ENCODE measurements around the gene ATP1A1. TPM values are rescaled to one million over a fixed set of nuclear protein-coding genes. Genes with fewer than 3 reads are reported as not detected.

ATP1A1 gene
- total and polyA plus RNA-seq, 4 donors = 68.6 to 128 (median 82.6) TPM

- TF ChIP-seq HNF4A (conservative IDR thresholded peaks at IDR 0.05) (peak; percentile 61), YY1 (IDR thresholded peaks at IDR 0.05) (no peak)
- no peak for DNase-seq (ENCODE audit: low spot score)
- no peaks in the 10 kb centered on the region for H3K9me3 ChIP-seq (ENCODE audit: control insufficient read depth in 4 of 4, low read length in 3 of 4)
- H3K4me3 ChIP-seq (ENCODE audit: low read depth in 1 of 3, low read length in 3 of 3) = no peak overlapping the region
- no peaks in the 10 kb centered on the region for H3K27me3 ChIP-seq (ENCODE audit: control insufficient read depth in 4 of 4, insufficient read depth in 4 of 4, low read length in 3 of 4)
- peaks cover 7 to 33% (median 21%) of the 10 kb centered on the region in 4 donors for H3K4me1 ChIP-seq (ENCODE audit: control insufficient read depth in 4 of 4, insufficient read depth in 4 of 4, low read length in 3 of 4)
- no peaks in the 10 kb centered on the region for H3K36me3 ChIP-seq (ENCODE audit: control insufficient read depth in 4 of 4, insufficient read depth in 3 of 4, low read depth in 1 of 4, low read length in 3 of 4)
- WGBS = 40% methylated on average over 2 of the region's 2 CpGs
- no peak overlapping the region for H3K9ac ChIP-seq (ENCODE audit: low read depth in 1 of 2, low read length in 2 of 2)
- no peak overlapping the region for H3K27ac ChIP-seq (ENCODE audit: low read depth in 1 of 2, low read length in 2 of 2)
Measured at GRCh38 chr1:116325104-116325503, 47.9 kb upstream of the ATP1A1 start.

DNA sequence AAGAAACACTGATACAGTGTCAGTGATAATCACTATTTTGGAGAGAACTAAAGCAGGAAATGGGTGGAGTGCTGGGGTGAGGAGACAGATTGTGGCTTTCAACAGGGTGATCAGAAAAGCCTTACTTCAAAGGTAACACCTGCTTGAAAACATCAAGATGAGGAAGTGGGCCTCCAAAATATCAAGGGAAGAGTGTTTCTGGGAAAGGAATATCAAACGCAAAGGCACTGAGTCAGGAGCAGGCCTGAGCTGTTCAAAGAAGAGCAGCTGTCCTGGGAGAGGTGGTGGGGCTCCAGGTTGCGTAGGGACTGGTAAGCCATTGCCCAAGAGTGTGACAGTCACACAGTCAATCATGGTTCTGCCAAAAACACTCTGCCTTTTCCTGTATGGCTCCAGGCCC is 47.1 kb upstream of the ATP1A1 start:
- Histone ChIP-seq H3K27me3 (ENCODE audit: control insufficient read depth in 4 of 4, insufficient read depth in 4 of 4, low read length in 3 of 4) (no peaks in the 10 kb centered on the region), H3K36me3 (ENCODE audit: control insufficient read depth in 4 of 4, insufficient read depth in 3 of 4, low read depth in 1 of 4, low read length in 3 of 4) (no peaks in the 10 kb centered on the region), H3K9me3 (ENCODE audit: control insufficient read depth in 4 of 4, low read length in 3 of 4) (no peaks in the 10 kb centered on the region), H3K4me1 (ENCODE audit: control insufficient read depth in 4 of 4, insufficient read depth in 4 of 4, low read length in 3 of 4) (peaks cover 7 to 33% (median 21%) of the 10 kb centered on the region in 4 donors), H3K9ac (ENCODE audit: low read depth in 1 of 2, low read length in 2 of 2) (no peak overlapping the region), H3K27ac (ENCODE audit: low read depth in 1 of 2, low read length in 2 of 2) (no peak overlapping the region), H3K4me3 (ENCODE audit: low read depth in 1 of 3, low read length in 3 of 3) (no peak overlapping the region)
- TF ChIP-seq FOXA1 (IDR thresholded peaks at IDR 0.05) (no peak), CTCF (IDR thresholded peaks at IDR 0.05; ENCODE audit: low read depth, low read length, missing input control) (no peak), FOXA2 (IDR thresholded peaks at IDR 0.05) (no peak)
- WGBS = 69% methylated on average over 2 of the region's 2 CpGs
- no peak for DNase-seq (ENCODE audit: low spot score)

GRCh38 chr1:116326486-116326885 is 46.6 kb upstream of the ATP1A1 start:
- Histone ChIP-seq H3K4me3 (ENCODE audit: low read depth in 1 of 3, low read length in 3 of 3) (no peak overlapping the region), H3K36me3 (ENCODE audit: control insufficient read depth in 4 of 4, insufficient read depth in 3 of 4, low read depth in 1 of 4, low read length in 3 of 4) (no peaks in the 10 kb centered on the region), H3K9ac (ENCODE audit: low read depth in 1 of 2, low read length in 2 of 2) (no peak overlapping the region), H3K27ac (ENCODE audit: low read depth in 1 of 2, low read length in 2 of 2) (peak overlapping the region in 1 of 2 donors; percentile 27), H3K4me1 (ENCODE audit: control insufficient read depth in 4 of 4, insufficient read depth in 4 of 4, low read length in 3 of 4) (peaks cover 7 to 32% (median 21%) of the 10 kb centered on the region in 4 donors), H3K27me3 (ENCODE audit: control insufficient read depth in 4 of 4, insufficient read depth in 4 of 4, low read length in 3 of 4) (no peaks in the 10 kb centered on the region), H3K9me3 (ENCODE audit: control insufficient read depth in 4 of 4, low read length in 3 of 4) (no peaks in the 10 kb centered on the region)
- TF ChIP-seq NR2F2 (IDR thresholded peaks at IDR 0.05) (no peak), HNF4A (conservative IDR thresholded peaks at IDR 0.05) (peak; percentile 20 to 31), RXRA (IDR thresholded peaks at IDR 0.05) (peak in 1 of 2 donors; percentile 18)
- DNase-seq (ENCODE audit: low spot score) = no peak
- 26% methylated on average over 1 of the region's 1 CpG for WGBS

DNA sequence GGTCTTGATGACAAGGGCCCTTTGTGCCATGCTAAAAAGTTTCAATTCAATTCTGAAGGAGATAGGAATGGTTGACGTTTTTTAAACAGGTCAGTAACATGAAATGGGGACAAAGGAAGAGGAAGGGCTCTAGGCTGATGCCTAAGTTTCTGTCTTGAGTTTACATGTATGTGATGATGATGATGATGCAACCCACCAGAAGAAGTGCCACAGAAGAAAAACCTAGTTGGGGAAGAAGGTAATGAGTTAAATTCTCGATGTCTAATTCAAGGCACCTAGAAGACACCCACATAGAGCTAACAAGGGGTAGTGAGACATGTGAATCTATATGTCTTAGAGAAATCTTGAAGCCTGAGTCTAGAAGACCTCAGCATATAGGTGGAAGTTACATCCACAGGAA is 44.4 kb upstream of the ATP1A1 start:
- TF ChIP-seq ATF3 (IDR thresholded peaks at IDR 0.05) = no peak
- TF ChIP-seq, protein P1, sequence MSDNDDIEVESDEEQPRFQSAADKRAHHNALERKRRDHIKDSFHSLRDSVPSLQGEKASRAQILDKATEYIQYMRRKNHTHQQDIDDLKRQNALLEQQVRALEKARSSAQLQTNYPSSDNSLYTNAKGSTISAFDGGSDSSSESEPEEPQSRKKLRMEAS (IDR thresholded peaks at IDR 0.05) = no peak
- TF ChIP-seq FOXA1 (IDR thresholded peaks at IDR 0.05) = no peak
- TF ChIP-seq CTCF (IDR thresholded peaks at IDR 0.05; ENCODE audit: low read depth, low read length, missing input control) = no peak
- no peak for TF ChIP-seq RXRA (IDR thresholded peaks at IDR 0.05)
- no peak for TF ChIP-seq HNF4A (conservative IDR thresholded peaks at IDR 0.05)
- no peak for TF ChIP-seq GABPA (IDR thresholded peaks at IDR 0.05 in 1 of 2, conservative IDR thresholded peaks at IDR 0.05 in 1 of 2)
- no peak for TF ChIP-seq SP1 (IDR thresholded peaks at IDR 0.05)
- TF ChIP-seq JUND (IDR thresholded peaks at IDR 0.05) = no peak
- TF ChIP-seq, protein P2, sequence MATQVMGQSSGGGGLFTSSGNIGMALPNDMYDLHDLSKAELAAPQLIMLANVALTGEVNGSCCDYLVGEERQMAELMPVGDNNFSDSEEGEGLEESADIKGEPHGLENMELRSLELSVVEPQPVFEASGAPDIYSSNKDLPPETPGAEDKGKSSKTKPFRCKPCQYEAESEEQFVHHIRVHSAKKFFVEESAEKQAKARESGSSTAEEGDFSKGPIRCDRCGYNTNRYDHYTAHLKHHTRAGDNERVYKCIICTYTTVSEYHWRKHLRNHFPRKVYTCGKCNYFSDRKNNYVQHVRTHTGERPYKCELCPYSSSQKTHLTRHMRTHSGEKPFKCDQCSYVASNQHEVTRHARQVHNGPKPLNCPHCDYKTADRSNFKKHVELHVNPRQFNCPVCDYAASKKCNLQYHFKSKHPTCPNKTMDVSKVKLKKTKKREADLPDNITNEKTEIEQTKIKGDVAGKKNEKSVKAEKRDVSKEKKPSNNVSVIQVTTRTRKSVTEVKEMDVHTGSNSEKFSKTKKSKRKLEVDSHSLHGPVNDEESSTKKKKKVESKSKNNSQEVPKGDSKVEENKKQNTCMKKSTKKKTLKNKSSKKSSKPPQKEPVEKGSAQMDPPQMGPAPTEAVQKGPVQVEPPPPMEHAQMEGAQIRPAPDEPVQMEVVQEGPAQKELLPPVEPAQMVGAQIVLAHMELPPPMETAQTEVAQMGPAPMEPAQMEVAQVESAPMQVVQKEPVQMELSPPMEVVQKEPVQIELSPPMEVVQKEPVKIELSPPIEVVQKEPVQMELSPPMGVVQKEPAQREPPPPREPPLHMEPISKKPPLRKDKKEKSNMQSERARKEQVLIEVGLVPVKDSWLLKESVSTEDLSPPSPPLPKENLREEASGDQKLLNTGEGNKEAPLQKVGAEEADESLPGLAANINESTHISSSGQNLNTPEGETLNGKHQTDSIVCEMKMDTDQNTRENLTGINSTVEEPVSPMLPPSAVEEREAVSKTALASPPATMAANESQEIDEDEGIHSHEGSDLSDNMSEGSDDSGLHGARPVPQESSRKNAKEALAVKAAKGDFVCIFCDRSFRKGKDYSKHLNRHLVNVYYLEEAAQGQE (IDR thresholded peaks at IDR 0.05) = no peak
- no peak for TF ChIP-seq YY1 (IDR thresholded peaks at IDR 0.05)
- TF ChIP-seq FOXA2 (IDR thresholded peaks at IDR 0.05) = no peak
- TF ChIP-seq EGR1 (IDR thresholded peaks at IDR 0.05; ENCODE audit: low read depth in 2 of 2) = no peak
- TF ChIP-seq RAD21 (IDR thresholded peaks at IDR 0.05) = no peak
- no peak for TF ChIP-seq HNF4G (IDR thresholded peaks at IDR 0.05)
- Histone ChIP-seq H3K9ac (ENCODE audit: low read depth in 1 of 2, low read length in 2 of 2) (no peak overlapping the region), H3K36me3 (ENCODE audit: control insufficient read depth in 4 of 4, insufficient read depth in 3 of 4, low read depth in 1 of 4, low read length in 3 of 4) (no peaks in the 10 kb centered on the region), H3K27ac (ENCODE audit: low read depth in 1 of 2, low read length in 2 of 2) (no peak overlapping the region), H3K9me3 (ENCODE audit: control insufficient read depth in 4 of 4, low read length in 3 of 4) (no peaks in the 10 kb centered on the region), H3K27me3 (ENCODE audit: control insufficient read depth in 4 of 4, insufficient read depth in 4 of 4, low read length in 3 of 4) (no peaks in the 10 kb centered on the region), H3K4me3 (ENCODE audit: low read depth in 1 of 3, low read length in 3 of 3) (no peak overlapping the region), H3K4me1 (ENCODE audit: control insufficient read depth in 4 of 4, insufficient read depth in 4 of 4, low read length in 3 of 4) (peaks cover 6 to 14% (median 10%) of the 10 kb centered on the region in 4 donors)
- DNase-seq (ENCODE audit: low spot score) = no peak
- 96% methylated on average over 2 of the region's 2 CpGs for WGBS
